Activated CD4-positive, alpha-beta T cell treated with anti-CD3 and anti-CD28 coated beads for 24 hours (primary cell): Measurements from ENCODE around the gene PXMP2.

ENCODE experiments used
- DNase-seq, 2 donors: peaks; one replicate each; pipeline ENCODE4 v3.0.0-alpha.2; 2020; ENCODE audit warnings: low read depth in 2 of 2

The PXMP2 gene

GRCh38 chr12:132687211-132688164 lies at the start of gene PXMP2, which contains the start of gene POLE:
PXMP2 (plus strand) TSS chr12:132687587; CDS start chr12:132687671, 84 bp downstream.
POLE (minus strand) TSS chr12:132687342; CDS start chr12:132687315, 27 bp downstream.
- DNase-seq: peak; percentile 92 to 93

DNA sequence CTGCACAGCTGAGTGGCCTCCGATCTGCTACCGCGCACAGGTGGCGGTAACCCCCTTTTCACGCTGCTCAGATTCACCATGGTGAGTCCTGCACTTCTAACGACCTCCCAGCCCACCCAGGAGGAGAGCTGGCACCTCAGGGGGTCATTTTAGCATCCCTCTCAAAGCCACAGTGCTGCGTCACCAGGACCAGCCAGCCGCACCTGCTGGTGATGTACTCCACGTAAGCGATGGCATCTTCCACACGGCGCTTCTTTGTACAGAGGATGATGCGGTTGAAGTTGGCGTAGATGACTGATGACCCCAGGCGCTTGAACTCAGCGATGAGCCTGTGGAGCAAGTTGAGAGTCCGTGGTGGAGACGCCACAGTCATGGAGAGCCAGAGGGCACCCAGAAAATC lies 49.6 kb upstream of the PXMP2 start:
- DNase-seq: no peak

DNA sequence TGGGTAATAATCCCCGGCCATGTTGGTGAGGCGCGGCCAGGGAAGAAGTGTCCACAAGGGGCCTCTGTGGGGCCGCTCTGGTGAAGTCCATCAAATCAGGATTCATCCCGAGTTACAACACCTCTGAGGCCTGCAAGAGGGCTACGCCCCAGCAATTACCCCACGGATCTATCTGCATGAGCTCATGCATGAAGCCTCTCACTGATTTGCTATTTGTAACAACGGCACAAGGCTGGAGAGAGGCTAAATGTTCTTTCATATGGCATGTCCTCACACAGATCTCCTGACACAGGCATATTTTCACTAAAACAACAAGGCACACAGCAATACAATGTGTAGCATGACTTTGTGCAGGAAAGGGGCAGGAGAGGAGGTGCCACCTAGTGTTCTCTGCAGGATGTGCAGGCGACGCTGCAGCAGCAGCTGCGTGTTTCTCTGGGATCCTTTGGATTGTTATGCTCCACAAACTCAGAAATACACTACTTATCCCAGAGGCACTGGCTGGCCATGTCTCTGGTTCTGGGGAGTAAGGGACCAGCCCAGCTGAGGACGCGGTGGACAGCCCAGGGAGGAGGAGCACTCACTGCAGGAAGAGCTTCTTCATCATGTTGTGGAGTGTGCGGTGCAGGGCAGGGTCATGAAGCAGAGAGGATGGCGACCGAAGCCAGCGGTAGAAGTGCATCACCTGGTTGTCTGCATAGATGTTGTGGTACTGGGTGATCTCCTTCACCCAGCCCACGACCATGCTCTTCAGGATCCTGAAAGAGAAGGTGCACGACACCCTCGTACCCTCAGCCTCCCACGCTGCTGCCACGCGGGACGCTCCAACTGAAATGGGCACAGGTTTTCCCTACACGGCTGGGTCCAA lies 48.6 kb upstream of the PXMP2 start:
- DNase-seq: no peak

DNA sequence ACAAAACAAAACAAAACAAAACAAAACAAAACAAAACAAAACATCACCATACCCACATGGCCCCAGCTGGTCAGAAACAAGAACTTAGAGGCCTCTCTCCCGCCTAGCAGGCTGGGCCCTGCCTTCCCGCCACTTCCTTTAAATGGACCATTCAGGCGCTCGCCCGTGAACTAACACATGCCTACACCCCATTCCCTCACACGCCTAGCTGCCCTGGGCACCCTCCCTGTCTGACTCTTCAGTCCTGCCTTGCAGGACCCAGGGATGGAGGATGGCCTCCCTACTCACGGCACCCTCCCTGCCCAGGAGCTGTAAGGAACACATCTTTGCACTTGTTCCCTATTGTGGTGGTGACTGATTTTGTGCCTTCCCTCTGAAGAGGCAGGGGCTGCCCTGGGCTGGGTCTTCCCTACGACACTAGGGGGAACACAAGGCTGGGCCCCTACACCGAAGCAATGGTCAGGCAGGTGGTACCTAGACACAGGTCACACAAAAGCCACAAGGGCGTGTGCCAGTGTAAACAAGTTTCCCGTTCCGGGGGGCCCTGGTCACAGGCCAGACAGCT lies 47.3 kb upstream of the PXMP2 start:
- no peak for DNase-seq

- DNase-seq: no peak
Observed at GRCh38 chr12:132640936-132641335, 46.5 kb upstream of the PXMP2 start.

DNA sequence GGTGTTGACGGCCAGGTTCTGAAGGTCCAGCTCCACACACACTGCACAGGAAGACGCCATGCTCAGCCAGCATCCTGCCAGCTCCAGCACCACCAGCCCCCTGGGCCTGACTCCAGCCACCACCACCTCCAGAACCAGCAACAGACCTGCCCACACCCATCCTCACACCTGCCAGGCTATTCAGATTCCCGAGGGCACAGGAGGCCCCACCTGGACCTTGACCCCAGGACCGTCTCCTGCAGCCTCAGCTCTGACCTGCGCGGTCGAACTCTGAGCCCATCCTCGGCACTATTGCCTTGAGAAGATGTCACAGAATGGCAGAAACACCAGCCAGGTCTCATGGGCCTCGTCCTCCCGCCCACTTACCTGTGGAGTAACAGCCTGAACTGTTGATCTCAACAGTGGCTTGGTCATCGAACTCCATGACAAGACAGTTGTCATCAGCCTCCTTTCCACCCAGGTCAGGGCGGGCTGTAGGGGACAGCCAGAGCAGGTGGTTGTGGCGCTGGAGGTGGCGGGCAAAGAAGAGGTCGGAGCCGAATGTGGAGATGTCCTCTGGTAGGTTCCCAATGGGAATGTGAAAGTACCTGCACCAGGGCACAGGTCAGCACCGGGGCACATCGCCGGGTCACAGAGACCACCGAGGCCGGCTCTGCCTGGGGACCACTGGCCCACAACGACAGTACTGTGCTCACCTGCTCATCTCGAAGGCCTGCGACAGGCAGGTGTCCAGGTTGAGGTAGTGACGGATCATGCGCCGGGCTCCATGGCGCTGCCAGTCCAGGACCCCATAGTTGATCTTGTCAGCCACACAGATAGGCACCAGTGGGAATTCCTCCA lies 45.4 kb upstream of the PXMP2 start:
- DNase-seq: no peak

DNA sequence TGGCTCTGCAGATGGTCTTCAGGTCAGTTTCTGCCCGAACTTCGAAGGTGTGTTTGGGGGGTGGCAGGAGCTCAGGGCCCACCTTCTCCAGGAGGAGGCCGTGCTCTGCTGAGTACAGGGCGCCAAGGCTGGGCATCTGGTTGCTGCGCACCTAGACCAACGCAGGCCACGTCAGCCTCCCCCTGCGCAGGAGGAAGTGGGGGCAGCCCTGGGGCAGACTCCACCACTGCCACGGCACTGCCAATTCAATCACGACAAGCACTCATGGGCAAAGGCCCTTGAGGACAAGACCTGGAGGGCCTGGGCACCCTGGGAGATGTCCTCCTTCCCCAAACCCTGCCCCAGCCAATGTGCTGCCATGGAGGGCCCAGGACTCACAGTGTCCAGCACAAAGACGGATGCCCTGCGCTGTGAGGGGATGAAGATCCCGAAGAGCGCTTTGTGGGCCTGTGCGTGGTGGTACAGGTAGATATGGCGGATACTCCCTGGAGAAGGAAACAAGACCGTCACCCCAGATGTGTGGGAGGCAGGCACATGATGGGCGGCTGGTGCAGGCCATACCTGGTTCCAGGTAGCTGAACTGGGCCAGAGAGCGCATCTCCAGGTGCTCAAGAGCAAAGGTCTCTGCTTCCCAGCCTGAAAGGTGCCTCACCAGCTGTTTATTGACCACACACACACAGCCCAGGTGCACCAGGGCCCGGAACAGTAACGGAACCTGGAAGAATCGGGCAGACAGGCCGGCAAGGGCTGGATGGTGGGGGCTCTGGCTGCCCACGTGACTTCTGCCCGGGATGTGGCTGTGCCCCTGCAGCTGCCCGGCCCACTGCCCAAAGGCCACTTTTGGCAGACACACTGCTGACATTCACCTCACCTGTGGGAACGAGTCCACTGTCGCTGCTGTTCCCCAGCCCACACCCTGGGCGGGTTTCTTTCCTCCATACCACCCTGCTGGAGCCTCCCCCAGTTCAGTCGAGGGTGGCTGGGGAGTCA lies 44.2 kb upstream of the PXMP2 start:
- DNase-seq: no peak

GRCh38 chr12:132646850-132647249 lies 40.5 kb upstream of the PXMP2 start:
- no peak for DNase-seq

DNA sequence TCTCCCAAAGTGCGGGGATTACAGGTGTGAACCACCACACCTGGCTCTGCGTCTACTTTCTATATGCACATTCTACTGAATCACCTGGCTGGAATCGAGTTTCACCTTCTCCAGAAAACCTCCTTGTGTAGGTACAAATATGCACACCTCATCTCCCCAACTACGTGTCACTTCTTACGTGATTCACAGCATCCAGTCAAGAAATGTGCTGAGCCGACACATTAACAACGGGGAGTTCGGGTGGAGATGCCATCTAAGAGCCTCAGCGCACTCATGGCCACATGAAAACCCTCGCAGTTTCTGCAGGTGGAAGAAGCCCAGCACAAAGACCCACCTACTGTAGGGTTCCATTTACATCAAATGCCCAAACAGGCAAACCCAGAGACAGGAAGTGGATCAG lies 39.5 kb upstream of the PXMP2 start:
- DNase-seq: no peak

DNA sequence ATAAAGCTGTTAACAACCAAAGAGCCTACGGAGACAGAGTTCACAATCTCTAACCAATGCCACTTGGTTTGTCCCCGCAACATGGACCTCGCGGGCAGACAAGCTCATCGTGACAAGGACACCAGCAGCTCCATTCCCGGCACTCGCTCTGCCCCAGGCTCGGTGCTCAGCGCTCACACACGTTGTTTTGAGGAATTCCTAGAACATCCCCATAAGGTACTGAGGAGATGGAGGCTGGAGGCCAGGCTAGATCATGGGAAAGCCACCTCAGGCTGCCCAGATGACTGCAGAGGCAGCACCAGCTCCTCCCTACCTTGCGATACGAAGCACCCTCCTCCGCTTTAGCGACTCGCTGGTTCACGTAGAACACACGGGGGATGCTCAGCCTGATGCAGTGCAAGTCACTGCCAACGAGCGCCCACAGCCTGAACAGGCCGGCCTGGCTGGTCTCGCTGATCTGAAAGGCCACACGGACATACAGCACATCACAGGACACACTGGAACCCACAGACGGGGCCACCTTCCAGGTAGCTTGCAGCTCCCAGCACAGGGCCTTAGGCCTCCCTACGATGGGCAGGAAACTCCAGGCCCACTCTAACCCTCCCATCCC lies 38.7 kb upstream of the PXMP2 start:
- DNase-seq: no peak

- DNase-seq: no peak
Observed at GRCh38 chr12:132649226-132649945, 38.0 kb upstream of the PXMP2 start.

- DNase-seq: no peak
Observed at GRCh38 chr12:132651444-132652100, 35.8 kb upstream of the PXMP2 start.

DNA sequence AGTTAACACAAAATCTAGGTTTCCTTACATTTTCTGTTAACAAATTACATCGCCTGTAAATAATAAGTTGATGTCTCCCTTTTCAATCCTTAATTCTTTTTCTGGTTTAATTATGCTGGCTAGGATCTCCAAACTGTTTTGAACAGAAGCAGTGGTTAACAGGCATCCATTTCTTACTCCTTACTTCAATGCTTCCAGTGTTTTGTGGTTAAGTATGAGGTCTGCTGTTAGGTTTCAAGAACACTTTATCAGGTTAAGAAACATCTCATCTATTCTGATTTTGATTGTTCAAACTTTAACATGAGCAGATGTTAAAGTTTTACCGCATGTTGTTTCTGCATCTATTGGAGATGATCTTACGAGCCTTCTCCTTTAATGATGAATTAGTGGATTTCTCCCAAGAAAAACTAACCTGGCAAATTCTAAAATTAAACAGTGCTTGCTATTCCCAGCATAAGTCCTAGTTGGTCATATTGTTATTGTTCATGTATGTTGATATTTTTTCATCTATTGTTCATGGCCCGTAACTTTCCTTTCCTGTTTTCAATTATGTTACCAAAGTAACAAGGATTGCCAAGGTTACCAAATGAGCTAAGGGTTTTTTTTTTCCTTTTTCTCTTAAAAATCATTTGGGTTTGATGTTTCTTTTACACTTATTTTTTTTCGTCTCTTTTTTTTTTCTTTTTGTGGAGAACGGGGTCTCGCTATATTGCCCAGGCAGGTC lies 33.7 kb upstream of the PXMP2 start:
- no peak for DNase-seq

DNA sequence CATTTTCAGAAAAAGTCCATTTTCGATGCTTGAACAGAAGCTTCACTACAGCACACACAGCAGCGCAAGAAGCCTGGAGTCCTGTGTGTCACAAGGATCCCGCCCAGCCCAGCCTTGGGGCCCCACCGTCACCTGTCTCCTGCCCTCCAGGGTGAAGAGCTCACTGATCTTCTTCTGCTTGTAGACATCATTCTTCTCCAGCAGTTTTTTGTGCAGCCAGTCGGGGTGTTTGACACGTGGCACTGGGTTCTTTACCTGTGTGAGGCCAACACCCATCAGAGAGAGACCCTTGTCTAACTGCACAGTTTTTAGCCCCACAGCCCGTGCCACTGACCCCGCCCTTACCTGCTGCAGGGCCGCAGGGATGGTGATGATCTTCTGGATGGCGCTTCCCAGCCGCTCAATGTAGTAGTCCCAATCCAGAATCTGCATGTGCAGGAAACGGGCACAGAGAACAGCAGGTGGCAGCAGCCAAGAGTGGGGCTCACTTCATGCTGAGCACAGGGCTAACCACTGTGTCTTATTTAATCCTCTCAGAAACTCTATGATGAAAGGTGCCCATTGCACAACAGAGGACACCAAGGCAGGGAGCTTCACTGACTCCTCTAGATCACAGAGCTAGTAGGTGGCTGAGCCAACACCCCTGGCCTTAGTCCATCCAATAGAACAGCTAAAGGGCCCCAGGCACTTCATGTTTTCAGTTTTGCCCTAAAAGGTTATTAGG lies 30.2 kb upstream of the PXMP2 start:
- DNase-seq: no peak

DNA sequence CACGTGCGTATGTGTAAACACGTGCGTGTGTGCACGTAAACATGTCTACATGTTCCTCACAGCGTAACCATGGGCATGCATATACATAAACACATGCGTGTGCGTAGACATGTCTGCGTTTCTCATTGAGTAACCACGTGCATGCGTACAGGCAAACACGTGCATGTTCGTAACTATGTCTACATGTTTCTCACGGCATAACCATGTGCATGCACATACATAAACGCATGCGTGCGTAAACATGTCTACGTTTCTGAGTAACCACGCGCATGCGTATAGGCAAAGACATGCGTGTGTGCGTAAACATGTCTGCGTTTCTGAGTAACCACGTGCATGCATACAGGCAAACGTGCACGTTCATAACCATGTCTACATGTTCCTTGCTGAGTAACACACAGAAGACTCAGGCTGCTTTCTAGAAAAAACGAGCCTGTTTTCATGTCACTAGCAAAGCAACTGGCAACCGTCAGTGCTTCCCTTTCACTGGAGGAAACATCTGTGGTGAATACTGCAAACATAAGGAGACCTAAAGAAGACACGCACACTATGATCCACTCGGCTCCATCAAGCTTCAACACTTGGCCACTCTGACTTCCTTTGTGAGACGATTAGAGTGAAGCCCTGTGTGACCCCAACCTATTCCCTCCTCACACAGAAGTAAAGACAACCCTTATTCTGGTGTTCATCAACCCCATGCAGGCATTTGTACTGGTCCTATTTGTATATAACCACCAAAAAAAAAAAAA lies 29.1 kb upstream of the PXMP2 start:
- DNase-seq: no peak

DNA sequence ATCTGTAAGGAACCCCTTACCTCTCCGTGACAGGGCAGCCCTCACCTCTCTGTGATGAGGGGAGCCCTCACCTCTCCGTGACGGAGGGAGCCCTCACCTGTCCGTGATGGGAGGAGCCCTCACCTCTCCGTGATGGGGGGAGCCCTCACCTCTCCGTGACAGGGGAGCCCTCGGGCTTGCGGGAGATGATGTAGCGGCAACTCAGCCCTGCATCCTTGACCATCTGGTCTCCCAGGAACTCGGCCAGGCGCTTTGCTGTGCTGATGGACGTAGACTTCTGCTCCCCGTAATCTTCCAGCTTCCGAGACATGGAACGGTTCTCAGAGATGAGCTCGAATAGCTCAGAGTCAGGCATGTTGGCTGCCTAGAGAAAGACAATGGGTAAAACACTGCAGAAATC lies 28.2 kb upstream of the PXMP2 start:
- DNase-seq: no peak
